HepG2 (cell line): ENCODE measurements around the gene DNALI1. TPM values are rescaled to one million over a fixed set of nuclear protein-coding genes. Genes with fewer than 3 reads are reported as not detected.
"Not testable (repeated sequence)": the region's sequence is repeated elsewhere in the genome, so short reads cannot be mapped to it uniquely, and the experiment has no call there.

Experiments used
- CBX1 ChIP-seq: IDR thresholded peaks from one replicate; pipeline ENCODE4 v1.6.1; 2016; ENCODE audit warnings: antibody characterized with exemption, low read depth
- CREM ChIP-seq, 2 experiments: sonication (generic) in 1 of 2; formaldehyde crosslinking in 1 of 2; IDR thresholded peaks; 2 replicates each; pipeline versions ENCODE4 v1.4.0 to v1.6.1; 2016 to 2020; ENCODE audit warnings: antibody characterized with exemption in 1 of 2, mild to moderate bottlenecking in 1 of 2, missing genetic modification reagents in 1 of 2
- MIER3 ChIP-seq: IDR thresholded peaks from 2 replicates; pipeline ENCODE4 v1.6.1; 2016; ENCODE audit warnings: missing compliant biosample characterization, borderline replicate concordance
- NCOA2 ChIP-seq: sonication (generic); formaldehyde crosslinking; IDR thresholded peaks from 2 replicates; pipeline ENCODE4 v1.8.0; 2022; ENCODE audit warnings: inconsistent platforms
- PHF21A ChIP-seq: sonication (generic); formaldehyde crosslinking; IDR thresholded peaks from 2 replicates; pipeline ENCODE4 v1.5.0; 2020; ENCODE audit warnings: mild to moderate bottlenecking, missing genetic modification reagents
- POGZ ChIP-seq: sonication (generic); formaldehyde crosslinking; IDR thresholded peaks from 2 replicates; pipeline ENCODE4 v1.4.0; 2020; ENCODE audit warnings: mild to moderate bottlenecking, missing genetic modification reagents
- RARG ChIP-seq: sonication (generic); formaldehyde crosslinking; IDR thresholded peaks from 2 replicates; pipeline ENCODE4 v1.4.0; 2020; ENCODE audit warnings: low read depth, mild to moderate bottlenecking, missing genetic modification reagents
- SALL1 ChIP-seq: sonication (generic); formaldehyde crosslinking; IDR thresholded peaks from 2 replicates; pipeline ENCODE4 v1.8.0; 2022; ENCODE audit warnings: mild to moderate bottlenecking, missing genetic modification reagents
- SOX5 ChIP-seq: IDR thresholded peaks from 2 replicates; pipeline ENCODE4 v1.6.1; 2016; ENCODE audit warnings: borderline replicate concordance
- TBX2 ChIP-seq: sonication (generic); formaldehyde crosslinking; IDR thresholded peaks from 2 replicates; pipeline ENCODE4 v1.5.0; 2020; ENCODE audit warnings: missing genetic modification reagents, mild to moderate bottlenecking, borderline replicate concordance
- TFE3 ChIP-seq: IDR thresholded peaks from 2 replicates; pipeline ENCODE4 v1.6.1; 2016
- ZNF292 ChIP-seq: sonication (generic); formaldehyde crosslinking; IDR thresholded peaks from 2 replicates; pipeline ENCODE4 v1.8.1; 2022; ENCODE audit warnings: mild to moderate bottlenecking, low read depth, missing genetic modification reagents, borderline replicate concordance
- ZNF460 ChIP-seq: sonication (generic); formaldehyde crosslinking; IDR thresholded peaks from 2 replicates; pipeline ENCODE4 v1.5.1; 2020; ENCODE audit warnings: missing genetic modification reagents, mild to moderate bottlenecking, borderline replicate concordance
- ZNF746 ChIP-seq: sonication (generic); formaldehyde crosslinking; IDR thresholded peaks from 2 replicates; pipeline ENCODE4 v1.8.0; 2022; ENCODE audit warnings: mild to moderate bottlenecking, missing genetic modification reagents
- ZNF788 ChIP-seq: sonication (generic); formaldehyde crosslinking; IDR thresholded peaks from 2 replicates; pipeline ENCODE4 v1.5.0; 2020; ENCODE audit warnings: mild to moderate bottlenecking, missing genetic modification reagents, borderline replicate concordance
- polyA plus RNA-seq, 8 experiments: library from polyadenylated mRNA; depleted of rRNA in 3 of 8; stranded (reverse) in 7 of 8; unstranded in 1 of 8; fragments of >200 nt; fragmentation: Illumina TruSeq in 4 of 8; extraction: Trizol in 4 of 8; gene quantifications; 2 replicates each; pipeline versions ENCODE4 v1.2.1 to v1.2.3, GENCODE V29; 2011 to 2016; ENCODE audit warnings: low read depth in 4 of 8, missing spikeins in 1 of 8, mixed read lengths in 1 of 8; ENCODE audit not compliant: insufficient read depth in 1 of 8
- total RNA-seq, 5 experiments: library from RNA; depleted of rRNA; stranded (reverse); fragments of >200 nt; fragmentation: Illumina TruSeq; extraction: Trizol; gene quantifications; 2 replicates each; pipeline ENCODE4 v1.2.3, GENCODE V29; 2016; ENCODE audit warnings: low read depth in 1 of 5
- TF ChIP-seq, protein P1 (sequence below): IDR thresholded peaks from 2 replicates; pipeline ENCODE4 v1.6.1; 2016; ENCODE audit warnings: mild to moderate bottlenecking
- TF ChIP-seq, protein P2 (sequence below): sonication (generic); formaldehyde crosslinking; conservative IDR thresholded peaks from 2 replicates; pipeline ENCODE4 v1.4.0; 2020; ENCODE audit warnings: mild to moderate bottlenecking, missing genetic modification reagents, moderate library complexity

The DNALI1 gene
- total and polyA plus RNA-seq, 2 of the 13 experiments (the other 11 are each of a cell fraction or from before 2014, with no cell fraction given) = 0.42 to 0.70 TPM

DNA sequence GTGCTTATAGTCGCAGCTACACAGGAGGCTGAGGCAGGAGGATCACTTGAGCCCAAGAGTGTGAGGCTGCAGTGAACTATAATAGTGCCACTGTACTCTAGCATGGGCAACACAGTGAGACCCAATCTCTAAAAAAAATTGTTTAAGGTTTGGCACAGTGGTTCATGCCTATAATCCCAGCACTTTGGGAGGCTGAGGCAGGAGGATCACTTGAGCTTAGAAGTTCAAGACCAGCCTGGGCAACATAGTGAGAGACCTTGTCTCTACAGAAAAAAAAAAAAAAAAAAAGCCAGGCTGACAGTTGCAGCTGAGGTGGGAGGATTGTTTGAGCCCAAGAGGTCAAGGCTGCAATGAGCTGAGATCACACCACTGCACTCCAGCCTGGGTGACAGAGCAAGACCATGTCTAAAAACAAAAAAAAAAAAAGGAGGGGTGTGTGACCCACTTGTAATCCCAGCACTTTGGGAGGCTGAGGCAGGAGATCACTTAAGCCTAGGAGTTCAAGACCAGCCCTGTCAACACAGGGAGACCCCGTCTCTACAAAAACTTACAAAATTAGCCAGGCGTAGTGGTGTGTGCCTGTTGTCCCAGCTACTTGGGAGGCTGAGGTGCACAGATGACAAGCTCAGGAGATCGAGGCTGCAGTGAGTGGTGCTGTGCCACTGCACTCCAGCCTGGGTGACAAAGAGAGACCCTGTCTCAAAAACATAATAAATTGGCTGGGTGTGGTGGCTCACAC, 24.2 kb upstream of the DNALI1 start (continued):
- TF ChIP-seq CREM (IDR thresholded peaks at IDR 0.05) (peak; percentile 32; the same call in 1 of the 2 replicates), PHF21A (CRISPR knock-in tag) (peak; percentile 31; the same call in 1 of the 2 replicates), ZNF460 (CRISPR knock-in tag) (0 out of 2 replicates have a peak, but pooled peaks have one; percentile 10), ZNF788 (peak; percentile 25; the same call in 1 of the 2 replicates), MIER3 (CRISPR knock-in tag) (peak; percentile 38; the same call in 1 of the 2 replicates), POGZ (CRISPR knock-in tag) (peak; percentile 64), SALL1 (peak; percentile 61), RARG (CRISPR knock-in tag) (peak; percentile 74; the same call in 1 of the 2 replicates), SOX5 (peak; percentile 65; the same call in 1 of the 2 replicates), TFE3 (CRISPR knock-in tag) (0 out of 2 replicates have a peak, but pooled peaks have one; percentile 28), CBX1 (peak; percentile 29), ZNF292 (CRISPR knock-in tag) (peak; percentile 77), NCOA2 (CRISPR knock-in tag) (peak; percentile 64), ZNF746 (peak; percentile 42; the same call in 1 of the 2 replicates), TBX2 (CRISPR knock-in tag) (peak; percentile 57)
- TF ChIP-seq CREM (CRISPR knock-in tag; IDR thresholded peaks at IDR 0.05) = not testable (repeated sequence)
- TF ChIP-seq, protein P1, sequence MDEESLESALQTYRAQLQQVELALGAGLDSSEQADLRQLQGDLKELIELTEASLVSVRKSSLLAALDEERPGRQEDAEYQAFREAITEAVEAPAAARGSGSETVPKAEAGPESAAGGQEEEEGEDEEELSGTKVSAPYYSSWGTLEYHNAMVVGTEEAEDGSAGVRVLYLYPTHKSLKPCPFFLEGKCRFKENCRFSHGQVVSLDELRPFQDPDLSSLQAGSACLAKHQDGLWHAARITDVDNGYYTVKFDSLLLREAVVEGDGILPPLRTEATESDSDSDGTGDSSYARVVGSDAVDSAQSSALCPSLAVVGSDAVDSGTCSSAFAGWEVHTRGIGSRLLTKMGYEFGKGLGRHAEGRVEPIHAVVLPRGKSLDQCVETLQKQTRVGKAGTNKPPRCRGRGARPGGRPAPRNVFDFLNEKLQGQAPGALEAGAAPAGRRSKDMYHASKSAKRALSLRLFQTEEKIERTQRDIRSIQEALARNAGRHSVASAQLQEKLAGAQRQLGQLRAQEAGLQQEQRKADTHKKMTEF (CRISPR knock-in tag) = peak; percentile 51; the same call in 1 of the 2 replicates
- TF ChIP-seq, protein P2, sequence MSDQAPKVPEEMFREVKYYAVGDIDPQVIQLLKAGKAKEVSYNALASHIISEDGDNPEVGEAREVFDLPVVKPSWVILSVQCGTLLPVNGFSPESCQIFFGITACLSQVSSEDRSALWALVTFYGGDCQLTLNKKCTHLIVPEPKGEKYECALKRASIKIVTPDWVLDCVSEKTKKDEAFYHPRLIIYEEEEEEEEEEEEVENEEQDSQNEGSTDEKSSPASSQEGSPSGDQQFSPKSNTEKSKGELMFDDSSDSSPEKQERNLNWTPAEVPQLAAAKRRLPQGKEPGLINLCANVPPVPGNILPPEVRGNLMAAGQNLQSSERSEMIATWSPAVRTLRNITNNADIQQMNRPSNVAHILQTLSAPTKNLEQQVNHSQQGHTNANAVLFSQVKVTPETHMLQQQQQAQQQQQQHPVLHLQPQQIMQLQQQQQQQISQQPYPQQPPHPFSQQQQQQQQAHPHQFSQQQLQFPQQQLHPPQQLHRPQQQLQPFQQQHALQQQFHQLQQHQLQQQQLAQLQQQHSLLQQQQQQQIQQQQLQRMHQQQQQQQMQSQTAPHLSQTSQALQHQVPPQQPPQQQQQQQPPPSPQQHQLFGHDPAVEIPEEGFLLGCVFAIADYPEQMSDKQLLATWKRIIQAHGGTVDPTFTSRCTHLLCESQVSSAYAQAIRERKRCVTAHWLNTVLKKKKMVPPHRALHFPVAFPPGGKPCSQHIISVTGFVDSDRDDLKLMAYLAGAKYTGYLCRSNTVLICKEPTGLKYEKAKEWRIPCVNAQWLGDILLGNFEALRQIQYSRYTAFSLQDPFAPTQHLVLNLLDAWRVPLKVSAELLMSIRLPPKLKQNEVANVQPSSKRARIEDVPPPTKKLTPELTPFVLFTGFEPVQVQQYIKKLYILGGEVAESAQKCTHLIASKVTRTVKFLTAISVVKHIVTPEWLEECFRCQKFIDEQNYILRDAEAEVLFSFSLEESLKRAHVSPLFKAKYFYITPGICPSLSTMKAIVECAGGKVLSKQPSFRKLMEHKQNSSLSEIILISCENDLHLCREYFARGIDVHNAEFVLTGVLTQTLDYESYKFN (CRISPR knock-in tag) = peak; percentile 87
